Stimulated activated CD4-positive, alpha-beta T cell treated with anti-CD3 and anti-CD28 coated beads, Interleukin-4, amount 100 ng/mL, for 24 hours (primary cell): ENCODE measurements around the gene MYO10.
"Not testable (repeated sequence)": the region's sequence is repeated elsewhere in the genome, so short reads cannot be mapped to it uniquely, and the experiment has no call there.

Experiments
- DNase-seq: peaks from one replicate; pipeline ENCODE4 v3.0.0-alpha.2; 2020

The MYO10 gene

GRCh38 chr5:16855898-16856297 is 80.2 kb downstream of the MYO10 start:
- DNase-seq: no peak

GRCh38 chr5:16855485-16855884 is 80.6 kb downstream of the MYO10 start:
- no peak for DNase-seq

GRCh38 chr5:16854351-16854750 is 81.7 kb downstream of the MYO10 start:
- no peak for DNase-seq

GRCh38 chr5:16853518-16853917 is 82.6 kb downstream of the MYO10 start:
- no peak for DNase-seq

GRCh38 chr5:16852251-16853005 is 83.7 kb downstream of the MYO10 start:
- DNase-seq: no peak

GRCh38 chr5:16849775-16850174 is 86.3 kb downstream of the MYO10 start:
- DNase-seq: no peak

GRCh38 chr5:16849181-16849580 is 86.9 kb downstream of the MYO10 start:
- DNase-seq: no peak

- DNase-seq: no peak
Measured at GRCh38 chr5:16844952-16845351, 91.1 kb downstream of the MYO10 start.

GRCh38 chr5:16842896-16843295 is 93.2 kb downstream of the MYO10 start:
- no peak for DNase-seq

GRCh38 chr5:16841416-16841815 is 94.7 kb downstream of the MYO10 start:
- no peak for DNase-seq

GRCh38 chr5:16837305-16837704 is 98.8 kb downstream of the MYO10 start:
- no peak for DNase-seq

- no peak for DNase-seq
Measured at GRCh38 chr5:16834029-16834428, 102.1 kb downstream of the MYO10 start.

- DNase-seq: not testable (repeated sequence)
Measured at GRCh38 chr5:16831326-16831725, 104.8 kb downstream of the MYO10 start.

GRCh38 chr5:16827755-16828154 is 108.3 kb downstream of the MYO10 start:
- DNase-seq: no peak

GRCh38 chr5:16826379-16827125 is 109.5 kb downstream of the MYO10 start:
- no peak for DNase-seq

GRCh38 chr5:16819522-16820167 is 116.4 kb downstream of the MYO10 start:
- no peak for DNase-seq

GRCh38 chr5:16815432-16815831 is 120.7 kb downstream of the MYO10 start:
- no peak for DNase-seq

- DNase-seq: no peak
Measured at GRCh38 chr5:16812911-16813310, 123.2 kb downstream of the MYO10 start.

GRCh38 chr5:16812448-16812847 is 123.6 kb downstream of the MYO10 start:
- no peak for DNase-seq

GRCh38 chr5:16810208-16810854 is 125.8 kb downstream of the MYO10 start:
- no peak for DNase-seq

GRCh38 chr5:16809395-16810207 is 126.5 kb downstream of the MYO10 start:
- DNase-seq: no peak

GRCh38 chr5:16809010-16809394 is 127.1 kb downstream of the MYO10 start:
- no peak for DNase-seq

- DNase-seq: no peak
Measured at GRCh38 chr5:16808021-16808420, 128.1 kb downstream of the MYO10 start.
